ENCODE data around the gene SOX6.

DNA sequence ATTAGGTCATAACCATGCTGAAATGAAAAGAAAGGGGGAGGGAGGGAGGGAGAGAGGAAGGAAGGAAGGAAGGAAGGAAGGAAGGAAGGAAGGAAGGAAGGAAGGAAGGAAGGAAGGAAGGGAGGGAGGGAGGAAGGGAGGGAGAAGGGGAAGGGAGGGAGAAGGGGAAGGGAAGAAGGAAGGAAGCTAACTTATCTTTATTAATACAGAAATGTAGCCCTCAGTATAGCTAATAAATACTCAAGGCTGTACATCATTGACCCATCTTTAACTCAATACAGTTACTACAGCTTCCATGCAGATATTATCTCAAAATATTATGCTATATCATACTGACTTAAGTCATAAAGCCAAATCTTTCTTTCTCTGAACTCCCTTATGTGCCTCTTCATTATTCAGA lies 17.4 kb upstream of the SOX6 start:
- TF ChIP-seq, protein P1, sequence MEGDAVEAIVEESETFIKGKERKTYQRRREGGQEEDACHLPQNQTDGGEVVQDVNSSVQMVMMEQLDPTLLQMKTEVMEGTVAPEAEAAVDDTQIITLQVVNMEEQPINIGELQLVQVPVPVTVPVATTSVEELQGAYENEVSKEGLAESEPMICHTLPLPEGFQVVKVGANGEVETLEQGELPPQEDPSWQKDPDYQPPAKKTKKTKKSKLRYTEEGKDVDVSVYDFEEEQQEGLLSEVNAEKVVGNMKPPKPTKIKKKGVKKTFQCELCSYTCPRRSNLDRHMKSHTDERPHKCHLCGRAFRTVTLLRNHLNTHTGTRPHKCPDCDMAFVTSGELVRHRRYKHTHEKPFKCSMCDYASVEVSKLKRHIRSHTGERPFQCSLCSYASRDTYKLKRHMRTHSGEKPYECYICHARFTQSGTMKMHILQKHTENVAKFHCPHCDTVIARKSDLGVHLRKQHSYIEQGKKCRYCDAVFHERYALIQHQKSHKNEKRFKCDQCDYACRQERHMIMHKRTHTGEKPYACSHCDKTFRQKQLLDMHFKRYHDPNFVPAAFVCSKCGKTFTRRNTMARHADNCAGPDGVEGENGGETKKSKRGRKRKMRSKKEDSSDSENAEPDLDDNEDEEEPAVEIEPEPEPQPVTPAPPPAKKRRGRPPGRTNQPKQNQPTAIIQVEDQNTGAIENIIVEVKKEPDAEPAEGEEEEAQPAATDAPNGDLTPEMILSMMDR (IDR thresholded peaks at IDR 0.05), result no peak
- no peak for TF ChIP-seq POLR2A (IDR thresholded peaks at IDR 0.05)

Data from right lobe of liver (tissue), 4 donors.